Measurements from ENCODE around the gene PFDN1.

PFDN1 gene

DNA sequence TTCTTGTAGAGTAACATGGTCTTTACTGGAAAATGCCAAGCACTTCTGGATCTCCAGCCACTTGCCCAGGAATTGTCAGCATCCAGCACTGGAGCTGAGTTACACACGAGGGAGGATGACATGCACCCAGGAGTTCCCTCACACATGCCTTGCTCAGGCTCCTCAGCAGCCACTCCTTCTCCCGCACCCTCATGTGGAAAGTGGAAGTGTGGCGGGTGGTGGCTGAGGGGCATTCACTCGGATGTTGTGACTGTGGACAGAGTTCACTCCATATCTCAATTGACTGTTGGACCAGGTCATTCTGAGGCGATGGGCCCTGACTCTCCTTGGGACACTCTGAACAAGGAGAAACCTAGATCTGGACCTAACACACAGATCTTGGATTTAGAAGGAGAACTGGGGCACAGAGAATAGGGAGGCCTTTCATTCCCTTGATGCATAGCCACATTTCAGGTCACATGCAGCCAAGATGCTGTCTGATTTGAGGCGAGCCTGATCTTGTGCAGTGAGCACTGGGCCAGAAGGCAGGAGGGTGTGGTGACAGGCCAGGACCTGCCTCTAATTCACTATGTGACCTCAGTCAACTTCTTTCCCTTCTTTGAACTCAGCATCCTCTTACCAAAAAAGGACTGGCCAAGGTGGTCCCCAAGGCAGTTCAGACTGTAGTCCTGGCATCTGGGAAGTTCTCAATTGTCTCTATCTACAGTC is 65.9 kb downstream of the PFDN1 start:
- H3K27me3 ChIP-seq (ENCODE audit: control insufficient read depth, insufficient read depth, low read length) = no peaks in the 10 kb centered on the region
- H3K36me3 ChIP-seq (ENCODE audit: control insufficient read depth, insufficient read depth, low read length) = no peaks in the 10 kb centered on the region
- no peak overlapping the region for H3K9ac ChIP-seq (ENCODE audit: low read length)
- no peak overlapping the region for H3K4me3 ChIP-seq (ENCODE audit: low read length)
- H3K27ac ChIP-seq (ENCODE audit: low read depth, low read length) = no peak overlapping the region
- peaks cover 23% of the 10 kb centered on the region for H3K4me1 ChIP-seq (ENCODE audit: control insufficient read depth, insufficient read depth, low read length)

DNA sequence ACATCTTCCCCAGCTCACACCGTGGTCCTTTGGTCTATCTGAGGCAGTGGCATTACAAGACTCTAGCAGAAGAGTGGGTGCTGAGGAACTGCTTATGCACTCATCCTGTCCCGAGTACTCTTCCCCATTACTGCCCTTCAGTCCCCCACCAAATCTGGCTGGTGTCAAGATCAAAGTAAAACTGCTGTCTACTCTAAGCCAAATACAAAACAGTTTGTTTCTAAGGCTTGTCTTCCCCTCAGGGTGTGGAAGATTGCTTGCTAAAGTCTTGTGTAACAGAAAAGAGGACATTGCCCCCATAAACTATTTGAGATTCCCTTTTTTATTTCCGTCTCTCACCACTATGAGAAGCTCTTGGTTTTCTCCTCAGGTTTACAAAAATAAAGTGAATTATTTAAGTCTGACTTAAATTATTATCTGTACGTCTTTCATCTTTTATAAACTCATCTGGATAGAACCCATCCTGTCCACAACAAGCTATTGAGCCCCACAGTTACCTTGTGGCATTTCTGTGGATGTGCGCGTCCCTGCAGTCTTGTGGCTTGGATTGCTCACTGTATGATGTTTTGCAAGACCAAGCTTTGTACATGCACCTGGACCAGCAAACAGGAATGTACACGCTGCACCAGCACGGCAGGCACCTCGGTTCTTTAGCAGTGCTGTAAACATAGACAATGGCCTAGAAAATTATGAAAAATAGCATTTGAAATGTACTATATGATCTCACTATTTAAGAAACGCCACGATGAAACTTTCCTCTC is 66.9 kb downstream of the PFDN1 start:
- H3K9ac ChIP-seq (ENCODE audit: low read length) = no peak overlapping the region
- no peaks in the 10 kb centered on the region for H3K36me3 ChIP-seq (ENCODE audit: control insufficient read depth, insufficient read depth, low read length)
- no peak overlapping the region for H3K27ac ChIP-seq (ENCODE audit: low read depth, low read length)
- no peaks in the 10 kb centered on the region for H3K27me3 ChIP-seq (ENCODE audit: control insufficient read depth, insufficient read depth, low read length)
- H3K4me3 ChIP-seq (ENCODE audit: low read length) = no peak overlapping the region
- peaks cover 12% of the 10 kb centered on the region for H3K4me1 ChIP-seq (ENCODE audit: control insufficient read depth, insufficient read depth, low read length)

GRCh38 chr5:140234377-140234989 is 68.4 kb downstream of the PFDN1 start:
- Histone ChIP-seq H3K36me3 (ENCODE audit: control insufficient read depth, insufficient read depth, low read length) (no peaks in the 10 kb centered on the region), H3K9ac (ENCODE audit: low read length) (no peak overlapping the region), H3K27me3 (ENCODE audit: control insufficient read depth, insufficient read depth, low read length) (no peaks in the 10 kb centered on the region), H3K4me3 (ENCODE audit: low read length) (no peak overlapping the region), H3K4me1 (ENCODE audit: control insufficient read depth, insufficient read depth, low read length) (no peaks in the 10 kb centered on the region), H3K27ac (ENCODE audit: low read depth, low read length) (no peak overlapping the region)

- H3K36me3 ChIP-seq (ENCODE audit: control insufficient read depth, insufficient read depth, low read length) = no peaks in the 10 kb centered on the region
- no peak overlapping the region for H3K4me3 ChIP-seq (ENCODE audit: low read length)
- H3K4me1 ChIP-seq (ENCODE audit: control insufficient read depth, insufficient read depth, low read length) = no peaks in the 10 kb centered on the region
- H3K9ac ChIP-seq (ENCODE audit: low read length) = no peak overlapping the region
- no peaks in the 10 kb centered on the region for H3K27me3 ChIP-seq (ENCODE audit: control insufficient read depth, insufficient read depth, low read length)
- H3K27ac ChIP-seq (ENCODE audit: low read depth, low read length) = no peak overlapping the region
Measured at GRCh38 chr5:140232731-140233130, 70.2 kb downstream of the PFDN1 start.

DNA sequence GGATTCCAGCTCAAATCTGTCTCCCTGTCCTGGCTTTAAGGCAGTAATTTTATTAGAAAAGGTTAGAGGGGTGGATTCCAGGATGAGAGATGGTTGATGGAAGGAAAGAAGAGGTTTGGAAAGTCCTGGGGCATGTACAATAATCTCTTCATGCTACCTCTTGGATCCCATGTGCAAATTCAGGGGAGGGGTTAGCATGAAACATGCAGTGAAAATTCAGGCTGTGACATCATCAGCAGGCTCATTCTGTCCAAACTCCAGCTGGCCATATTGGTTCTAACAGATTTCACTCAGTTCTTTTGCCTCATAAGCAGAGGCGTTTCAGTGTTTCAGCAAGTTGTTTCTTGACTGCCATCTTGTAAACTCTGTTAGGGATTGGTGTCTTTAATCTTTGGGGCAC is 72.5 kb downstream of the PFDN1 start:
- Histone ChIP-seq H3K4me3 (ENCODE audit: low read length) (no peak overlapping the region), H3K4me1 (ENCODE audit: control insufficient read depth, insufficient read depth, low read length) (no peaks in the 10 kb centered on the region), H3K9ac (ENCODE audit: low read length) (no peak overlapping the region), H3K27me3 (ENCODE audit: control insufficient read depth, insufficient read depth, low read length) (no peaks in the 10 kb centered on the region), H3K36me3 (ENCODE audit: control insufficient read depth, insufficient read depth, low read length) (no peaks in the 10 kb centered on the region), H3K27ac (ENCODE audit: low read depth, low read length) (no peak overlapping the region)

- Histone ChIP-seq H3K9ac (ENCODE audit: low read length) (no peak overlapping the region), H3K27me3 (ENCODE audit: control insufficient read depth, insufficient read depth, low read length) (no peaks in the 10 kb centered on the region), H3K27ac (ENCODE audit: low read depth, low read length) (no peak overlapping the region), H3K36me3 (ENCODE audit: control insufficient read depth, insufficient read depth, low read length) (no peaks in the 10 kb centered on the region), H3K4me1 (ENCODE audit: control insufficient read depth, insufficient read depth, low read length) (no peaks in the 10 kb centered on the region), H3K4me3 (ENCODE audit: low read length) (peak overlapping the region; percentile 31)
Measured at GRCh38 chr5:140228364-140228837, 74.5 kb downstream of the PFDN1 start.

DNA sequence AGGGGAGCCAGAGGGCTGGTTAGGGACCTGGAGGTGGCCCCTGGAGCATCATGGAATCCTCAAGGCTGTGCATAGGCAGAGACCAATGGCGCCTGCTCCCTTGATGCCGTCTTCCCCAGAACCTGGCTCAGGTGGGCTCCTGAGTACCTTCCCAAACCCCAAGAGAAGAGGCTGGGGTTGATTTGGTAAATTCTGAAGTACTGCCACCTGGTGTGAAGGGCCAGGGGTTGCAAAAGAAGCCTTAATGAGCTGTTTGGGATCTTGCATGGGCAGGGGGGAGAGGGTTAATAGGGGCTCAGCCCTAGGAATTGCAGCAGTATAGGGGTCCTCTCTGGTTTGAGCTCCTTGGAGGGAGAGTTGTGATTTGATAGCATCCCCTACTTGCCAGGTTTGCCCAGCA is 75.9 kb downstream of the PFDN1 start:
- Histone ChIP-seq H3K27me3 (ENCODE audit: control insufficient read depth, insufficient read depth, low read length) (no peaks in the 10 kb centered on the region), H3K4me3 (ENCODE audit: low read length) (no peak overlapping the region), H3K27ac (ENCODE audit: low read depth, low read length) (no peak overlapping the region), H3K9ac (ENCODE audit: low read length) (no peak overlapping the region), H3K36me3 (ENCODE audit: control insufficient read depth, insufficient read depth, low read length) (no peaks in the 10 kb centered on the region), H3K4me1 (ENCODE audit: control insufficient read depth, insufficient read depth, low read length) (no peaks in the 10 kb centered on the region)

DNA sequence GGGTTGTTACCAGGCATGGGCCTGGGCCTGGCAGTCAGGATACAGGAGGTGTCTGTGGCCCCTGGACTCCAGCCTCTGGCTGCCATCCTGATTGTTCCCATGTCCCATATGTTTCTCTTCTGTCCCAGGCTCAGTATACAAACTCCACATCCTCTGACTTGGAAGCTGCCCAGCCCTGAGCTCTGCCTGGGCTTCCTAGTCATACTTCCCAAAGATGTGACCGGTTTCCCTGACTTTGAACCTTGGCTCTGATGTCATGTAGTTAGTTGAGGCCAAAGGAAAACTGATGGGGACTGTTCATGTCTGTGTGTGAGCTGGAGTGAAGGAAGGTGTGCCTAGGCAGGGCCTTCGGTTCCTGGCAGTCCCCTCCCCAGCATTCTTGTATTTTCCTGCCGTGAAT is 77.5 kb downstream of the PFDN1 start:
- Histone ChIP-seq H3K27ac (ENCODE audit: low read depth, low read length) (no peak overlapping the region), H3K4me1 (ENCODE audit: control insufficient read depth, insufficient read depth, low read length) (peaks cover 7% of the 10 kb centered on the region), H3K27me3 (ENCODE audit: control insufficient read depth, insufficient read depth, low read length) (no peaks in the 10 kb centered on the region), H3K36me3 (ENCODE audit: control insufficient read depth, insufficient read depth, low read length) (no peaks in the 10 kb centered on the region), H3K9ac (ENCODE audit: low read length) (no peak overlapping the region), H3K4me3 (ENCODE audit: low read length) (no peak overlapping the region)

DNA sequence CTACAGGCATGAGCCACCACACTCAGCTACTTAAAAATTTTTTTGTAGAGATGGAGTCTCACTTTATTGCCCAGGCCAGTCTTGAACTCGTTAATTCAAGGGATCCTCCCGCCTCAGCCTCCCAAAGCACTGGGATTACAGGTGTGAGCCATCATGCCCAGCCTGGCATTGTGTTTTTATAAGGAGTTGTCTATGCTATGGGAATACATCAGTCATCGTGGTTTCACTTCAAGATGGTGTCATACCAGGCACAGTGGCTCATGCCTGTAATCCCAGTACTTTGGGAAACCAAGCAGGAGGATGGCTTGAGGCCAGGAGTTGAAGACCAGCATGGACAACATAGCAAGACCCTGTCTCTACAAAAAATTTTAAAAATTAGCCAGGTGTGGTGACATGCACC is 78.2 kb downstream of the PFDN1 start:
- no peaks in the 10 kb centered on the region for H3K36me3 ChIP-seq (ENCODE audit: control insufficient read depth, insufficient read depth, low read length)
- no peak overlapping the region for H3K4me3 ChIP-seq (ENCODE audit: low read length)
- H3K27ac ChIP-seq (ENCODE audit: low read depth, low read length) = no peak overlapping the region
- H3K4me1 ChIP-seq (ENCODE audit: control insufficient read depth, insufficient read depth, low read length) = peaks cover 12% of the 10 kb centered on the region
- H3K9ac ChIP-seq (ENCODE audit: low read length) = no peak overlapping the region
- no peaks in the 10 kb centered on the region for H3K27me3 ChIP-seq (ENCODE audit: control insufficient read depth, insufficient read depth, low read length)

GRCh38 chr5:140223567-140223966 is 79.3 kb downstream of the PFDN1 start:
- Histone ChIP-seq H3K36me3 (ENCODE audit: control insufficient read depth, insufficient read depth, low read length) (no peaks in the 10 kb centered on the region), H3K27ac (ENCODE audit: low read depth, low read length) (no peak overlapping the region), H3K9ac (ENCODE audit: low read length) (no peak overlapping the region), H3K27me3 (ENCODE audit: control insufficient read depth, insufficient read depth, low read length) (no peaks in the 10 kb centered on the region), H3K4me1 (ENCODE audit: control insufficient read depth, insufficient read depth, low read length) (peaks cover 13% of the 10 kb centered on the region), H3K4me3 (ENCODE audit: low read length) (no peak overlapping the region)

GRCh38 chr5:140222416-140222815 is 80.5 kb downstream of the PFDN1 start:
- no peak overlapping the region for H3K27ac ChIP-seq (ENCODE audit: low read depth, low read length)
- H3K36me3 ChIP-seq (ENCODE audit: control insufficient read depth, insufficient read depth, low read length) = no peaks in the 10 kb centered on the region
- H3K4me1 ChIP-seq (ENCODE audit: control insufficient read depth, insufficient read depth, low read length) = peaks cover 13% of the 10 kb centered on the region

GRCh38 chr5:140221697-140222223 is 81.1 kb downstream of the PFDN1 start:
- Histone ChIP-seq H3K9ac (ENCODE audit: low read length) (no peak overlapping the region), H3K27ac (ENCODE audit: low read depth, low read length) (no peak overlapping the region), H3K4me1 (ENCODE audit: control insufficient read depth, insufficient read depth, low read length) (peaks cover 13% of the 10 kb centered on the region), H3K36me3 (ENCODE audit: control insufficient read depth, insufficient read depth, low read length) (no peaks in the 10 kb centered on the region), H3K27me3 (ENCODE audit: control insufficient read depth, insufficient read depth, low read length) (no peaks in the 10 kb centered on the region), H3K4me3 (ENCODE audit: low read length) (no peak overlapping the region)

More at GRCh38 chr5:140222416-140222815, 80.5 kb downstream of the PFDN1 start:
- Histone ChIP-seq H3K9ac (ENCODE audit: low read length) (no peak overlapping the region), H3K4me3 (ENCODE audit: low read length) (no peak overlapping the region), H3K27me3 (ENCODE audit: control insufficient read depth, insufficient read depth, low read length) (no peaks in the 10 kb centered on the region)

All from rectal smooth muscle tissue (tissue), 1 donor.